G401 (cell line): ENCODE measurements around the gene RBMS3. TPM values are rescaled to one million over a fixed set of nuclear protein-coding genes. Genes with fewer than 3 reads are reported as not detected.
"Not testable (repeated sequence)": the region's sequence is repeated elsewhere in the genome, so short reads cannot be mapped to it uniquely, and the experiment has no call there.

Experiments
- DNase-seq: peaks from one replicate; pipeline ENCODE4 v3.0.0-alpha.2; 2015; ENCODE audit warnings: low spot score
- in situ Hi-C: cut with HindIII; loops from 2 replicates; pipeline ENCODE4 v1.10.0; 2016; ENCODE audit warnings: low sequenced_read_pairs, mixed read lengths
- total RNA-seq: library from RNA; depleted of rRNA; stranded (reverse); fragments of >200 nt; shearing (Covaris generic); gene quantifications from 2 replicates; pipeline ENCODE4 v1.2.3, GENCODE V29; 2014

Gene RBMS3
- total RNA-seq, 1 experiment from 2014 or later: 0.20 TPM

GRCh38 chr3:29494305-29495036, 213.6 kb downstream of the RBMS3 start:
- in situ Hi-C loops: no loop called here
- no peak for DNase-seq

GRCh38 chr3:29497282-29497681, 216.4 kb downstream of the RBMS3 start:
- no peak for DNase-seq
- in situ Hi-C loops: no loop called here

- in situ Hi-C loops: no loop called here
- no peak for DNase-seq
These were observed 221.9 kb downstream of the RBMS3 start for GRCh38 chr3:29502771-29503170.

GRCh38 chr3:29503314-29503713, 222.4 kb downstream of the RBMS3 start:
- in situ Hi-C loops: no loop called here
- DNase-seq: no peak

GRCh38 chr3:29503958-29504357, 223.1 kb downstream of the RBMS3 start:
- in situ Hi-C loops: no loop called here
- no peak for DNase-seq

GRCh38 chr3:29506502-29506901, 225.6 kb downstream of the RBMS3 start:
- in situ Hi-C loops: no loop called here
- no peak for DNase-seq

GRCh38 chr3:29511701-29512100, 230.8 kb downstream of the RBMS3 start:
- DNase-seq: no peak
- in situ Hi-C loops: no loop called here

GRCh38 chr3:29512641-29513040, 231.8 kb downstream of the RBMS3 start:
- in situ Hi-C loops: no loop called here
- no peak for DNase-seq

GRCh38 chr3:29513236-29513635, 232.4 kb downstream of the RBMS3 start:
- DNase-seq: no peak
- in situ Hi-C loops: no loop called here

GRCh38 chr3:29514170-29514569, 233.3 kb downstream of the RBMS3 start:
- no peak for DNase-seq
- in situ Hi-C loops: no loop called here

GRCh38 chr3:29514912-29515311, 234.0 kb downstream of the RBMS3 start:
- in situ Hi-C loops: no loop called here
- no peak for DNase-seq

- in situ Hi-C loops: no loop called here
- DNase-seq: no peak
These were observed 234.6 kb downstream of the RBMS3 start for GRCh38 chr3:29515451-29515850.

- in situ Hi-C loops: no loop called here
- no peak for DNase-seq
These were observed 235.3 kb downstream of the RBMS3 start for GRCh38 chr3:29516164-29516563.

- DNase-seq: no peak
- in situ Hi-C loops: no loop called here
These were observed 239.9 kb downstream of the RBMS3 start for GRCh38 chr3:29520764-29521163.

- in situ Hi-C loops: no loop called here
- DNase-seq: no peak
These were observed 240.4 kb downstream of the RBMS3 start for GRCh38 chr3:29521293-29521692.

GRCh38 chr3:29521751-29522150, 240.9 kb downstream of the RBMS3 start:
- in situ Hi-C loops: no loop called here

GRCh38 chr3:29524433-29524832, 243.6 kb downstream of the RBMS3 start:
- DNase-seq, in situ Hi-C loops: not testable (repeated sequence)

More at GRCh38 chr3:29521751-29522150, 240.9 kb downstream of the RBMS3 start:
- DNase-seq: no peak

GRCh38 chr3:29525254-29525881, 244.5 kb downstream of the RBMS3 start:
- DNase-seq: peak; percentile 3
- in situ Hi-C loops: no loop called here

GRCh38 chr3:29527246-29527645, 246.4 kb downstream of the RBMS3 start:
- DNase-seq: no peak
- in situ Hi-C loops: no loop called here

GRCh38 chr3:29531644-29532043, 250.8 kb downstream of the RBMS3 start:
- no peak for DNase-seq
- in situ Hi-C loops: no loop called here

- in situ Hi-C loops: no loop called here
- DNase-seq: no peak
These were observed 251.6 kb downstream of the RBMS3 start for GRCh38 chr3:29532473-29532872.
